Lower leg skin (tissue), 4 donors: Measurements from ENCODE around the gene OSBPL2. TPM values are rescaled to one million over a fixed set of nuclear protein-coding genes. Genes with fewer than 3 reads are reported as not detected.

Source experiments
- DNase-seq, 2 donors: peaks; one replicate each; pipeline ENCODE4 v3.0.0-alpha.2; 2019; ENCODE audit warnings: low spot score in 2 of 2
- H3K4me3 ChIP-seq: fragments of 200-600 bp; sonication (generic); 2 replicates; pipeline ENCODE4 v1.5.1; 2017; ENCODE audit warnings: mild to moderate bottlenecking, low read depth; ENCODE audit not compliant: poor library complexity, severe bottlenecking
- POLR2A ChIP-seq, 2 donors: fragments of 450-650 bp; IDR thresholded peaks; one replicate each; pipeline ENCODE4 v1.6.1; 2016 to 2017; ENCODE audit warnings: antibody characterized with exemption in 2 of 2, mild to moderate bottlenecking in 1 of 2, moderate library complexity in 1 of 2
- WGBS, 2 donors: methylation state at CpG; one replicate each; pipeline ENCODE4 v1.1.5; 2018; 5-methylcytosine and 5-hydroxymethylcytosine counted together
- intact Hi-C: fragments of 100-400 bp; cut with DNase I; formaldehyde crosslinking; loops from one replicate; pipeline ENCODE4 v1.15.0; 2023; ENCODE audit warnings: low total_unique reads
- total RNA-seq, 4 donors: library from RNA; depleted of rRNA; stranded (reverse); fragments of >200 nt; gene quantifications; one replicate each; pipeline ENCODE4 v1.1.0, GENCODE V29; 2016
- TF ChIP-seq, protein P1 (sequence below), 3 donors: fragments of 450-650 bp; IDR thresholded peaks; one replicate each; pipeline ENCODE4 v1.5.1; 2016; ENCODE audit warnings: antibody characterized with exemption in 3 of 3, mild to moderate bottlenecking in 3 of 3, moderate library complexity in 2 of 3

OSBPL2 gene
- total RNA-seq, 4 donors from 2014 or later: 69.7 to 135 (median 86.0) TPM

- no peak for DNase-seq
- 84 to 86% methylated on average over 22 of the region's 22 CpGs for whole genome bisulfite sequencing, 2 donors
- TF ChIP-seq, protein P1, sequence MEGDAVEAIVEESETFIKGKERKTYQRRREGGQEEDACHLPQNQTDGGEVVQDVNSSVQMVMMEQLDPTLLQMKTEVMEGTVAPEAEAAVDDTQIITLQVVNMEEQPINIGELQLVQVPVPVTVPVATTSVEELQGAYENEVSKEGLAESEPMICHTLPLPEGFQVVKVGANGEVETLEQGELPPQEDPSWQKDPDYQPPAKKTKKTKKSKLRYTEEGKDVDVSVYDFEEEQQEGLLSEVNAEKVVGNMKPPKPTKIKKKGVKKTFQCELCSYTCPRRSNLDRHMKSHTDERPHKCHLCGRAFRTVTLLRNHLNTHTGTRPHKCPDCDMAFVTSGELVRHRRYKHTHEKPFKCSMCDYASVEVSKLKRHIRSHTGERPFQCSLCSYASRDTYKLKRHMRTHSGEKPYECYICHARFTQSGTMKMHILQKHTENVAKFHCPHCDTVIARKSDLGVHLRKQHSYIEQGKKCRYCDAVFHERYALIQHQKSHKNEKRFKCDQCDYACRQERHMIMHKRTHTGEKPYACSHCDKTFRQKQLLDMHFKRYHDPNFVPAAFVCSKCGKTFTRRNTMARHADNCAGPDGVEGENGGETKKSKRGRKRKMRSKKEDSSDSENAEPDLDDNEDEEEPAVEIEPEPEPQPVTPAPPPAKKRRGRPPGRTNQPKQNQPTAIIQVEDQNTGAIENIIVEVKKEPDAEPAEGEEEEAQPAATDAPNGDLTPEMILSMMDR (IDR thresholded peaks at IDR 0.05): no peak
- TF ChIP-seq POLR2A (IDR thresholded peaks at IDR 0.05): no peak
Observed at GRCh38 chr20:62203378-62204030, 34.8 kb upstream of the OSBPL2 start.

GRCh38 chr20:62205618-62206387, 32.5 kb upstream of the OSBPL2 start:
- intact Hi-C loops: no loop called here
- 93% methylated on average over 38 of the region's 38 CpGs for WGBS, 2 donors
- H3K4me3 ChIP-seq: no peak overlapping the region
- no peak for TF ChIP-seq POLR2A (IDR thresholded peaks at IDR 0.05)
- TF ChIP-seq, protein P1 (IDR thresholded peaks at IDR 0.05): no peak
- DNase-seq: no peak

More at GRCh38 chr20:62203378-62204030, 34.8 kb upstream of the OSBPL2 start:
- intact Hi-C loops: no loop called here
- no peak overlapping the region for H3K4me3 ChIP-seq

- DNase-seq: no peak
- TF ChIP-seq, protein P1 (IDR thresholded peaks at IDR 0.05): no peak
- TF ChIP-seq POLR2A (IDR thresholded peaks at IDR 0.05): no peak
- intact Hi-C loops: no loop called here
- no peak overlapping the region for H3K4me3 ChIP-seq
- WGBS, 2 donors: 78 to 85% methylated on average over 17 of the region's 17 CpGs
Observed at GRCh38 chr20:62206388-62206775, 31.9 kb upstream of the OSBPL2 start.

- intact Hi-C loops: no loop called here
- H3K4me3 ChIP-seq: no peak overlapping the region
- TF ChIP-seq, protein P1 (IDR thresholded peaks at IDR 0.05): no peak
- DNase-seq: no peak
- 57 to 60% methylated on average over 12 to 16 of the region's 19 CpGs for WGBS, 2 donors
Observed at GRCh38 chr20:62208061-62208794, 30.1 kb upstream of the OSBPL2 start.

- 25 to 33% methylated on average over 22 to 25 of the region's 27 CpGs for WGBS, 2 donors
- TF ChIP-seq POLR2A (IDR thresholded peaks at IDR 0.05): no peak
- TF ChIP-seq, protein P1 (IDR thresholded peaks at IDR 0.05): no peak
- no peak for DNase-seq
- intact Hi-C loops: no loop called here
- H3K4me3 ChIP-seq: no peak overlapping the region
Observed at GRCh38 chr20:62208795-62209755, 29.2 kb upstream of the OSBPL2 start.
